Hepatocyte (in vitro differentiated cells): ENCODE measurements around the gene IL27RA. TPM values are rescaled to one million over a fixed set of nuclear protein-coding genes. Genes with fewer than 3 reads are reported as not detected.

Source experiments
- DNase-seq: peaks from one replicate; pipeline ENCODE4 v3.0.0-alpha.2; 2016; ENCODE audit warnings: low spot score
- H2AFZ ChIP-seq: fragments of 200-600 bp; sonication (generic); 2 replicates; pipeline ENCODE4 v1.6.0; 2016; ENCODE audit warnings: antibody characterized with exemption, mild to moderate bottlenecking
- H3K27ac ChIP-seq: fragments of 200-600 bp; sonication (generic); 2 replicates; pipeline ENCODE4 v1.5.1; 2016; ENCODE audit warnings: mild to moderate bottlenecking
- H3K27me3 ChIP-seq: fragments of 200-600 bp; sonication (generic); 2 replicates; pipeline ENCODE4 v1.6.1; 2016
- H3K36me3 ChIP-seq: fragments of 200-600 bp; sonication (generic); replicated peaks from 2 replicates; pipeline ENCODE4 v1.5.1; 2016; ENCODE audit warnings: low read depth; ENCODE audit not compliant: insufficient read depth
- H3K4me1 ChIP-seq: fragments of 200-600 bp; sonication (generic); 2 replicates; pipeline ENCODE4 v1.5.1; 2016; ENCODE audit warnings: mild to moderate bottlenecking, moderate library complexity; ENCODE audit not compliant: insufficient read depth
- H3K4me2 ChIP-seq: fragments of 200-600 bp; sonication (generic); 2 replicates; pipeline ENCODE4 v1.6.0; 2016
- H3K4me3 ChIP-seq: fragments of 200-600 bp; sonication (generic); 2 replicates; pipeline ENCODE4 v1.5.1; 2016; ENCODE audit warnings: mild to moderate bottlenecking
- H3K79me2 ChIP-seq: fragments of 200-600 bp; sonication (generic); 2 replicates; pipeline ENCODE4 v1.6.0; 2017; ENCODE audit warnings: mild to moderate bottlenecking
- H3K9me2 ChIP-seq: fragments of 200-600 bp; sonication (generic); replicated peaks from 2 replicates; pipeline ENCODE4 v1.6.0; 2017; ENCODE audit warnings: mild to moderate bottlenecking; ENCODE audit not compliant: insufficient read depth
- H3K9me3 ChIP-seq: fragments of 200-600 bp; sonication (generic); 2 replicates; pipeline ENCODE4 v1.5.1; 2016; ENCODE audit warnings: low read depth, mild to moderate bottlenecking
- H4K20me1 ChIP-seq: fragments of 200-600 bp; sonication (generic); 2 replicates; pipeline ENCODE4 v1.6.0; 2016; ENCODE audit warnings: mild to moderate bottlenecking; ENCODE audit not compliant: insufficient read depth, poor library complexity, severe bottlenecking
- EZH2 ChIP-seq: fragments of 200-600 bp; sonication (generic); IDR thresholded peaks from 2 replicates; pipeline ENCODE4 v1.6.1; 2016; ENCODE audit warnings: antibody characterized with exemption, mild to moderate bottlenecking, borderline replicate concordance
- EZH2phosphoT487 ChIP-seq: fragments of 200-600 bp; sonication (generic); IDR thresholded peaks from one replicate; pipeline ENCODE4 v1.6.1; 2018; ENCODE audit warnings: antibody characterized with exemption, mild to moderate bottlenecking, low read depth, moderate library complexity; ENCODE audit not compliant: unreplicated experiment, severe bottlenecking
- WGBS: methylation state at CpG from one replicate; pipeline ENCODE4 v1.1.6; 2016; ENCODE audit warnings: low lambda C conversion rate; ENCODE audit errors: missing lambda C conversion rate; 5-methylcytosine and 5-hydroxymethylcytosine counted together
- polyA plus RNA-seq: library from polyadenylated mRNA; unstranded; fragments of >200 nt; fragmentation: Nextera tagmentation; extraction: Ambion mirVana; gene quantifications from 2 replicates; pipeline ENCODE4 v1.2.1, GENCODE V29; 2016
- total RNA-seq: library from RNA; depleted of rRNA; stranded (reverse); fragments of >200 nt; gene quantifications from 2 replicates; pipeline ENCODE4 v1.2.3, GENCODE V29; 2014
- TF ChIP-seq, protein P1 (sequence below): fragments of 200-600 bp; sonication (generic); IDR thresholded peaks from 2 replicates; pipeline ENCODE4 v1.5.1; 2016; ENCODE audit warnings: antibody characterized with exemption, mild to moderate bottlenecking; ENCODE audit not compliant: poor library complexity

Gene IL27RA
- total and polyA plus RNA-seq, 2 experiments from 2014 or later, result 1.9 to 2.3 TPM

DNA sequence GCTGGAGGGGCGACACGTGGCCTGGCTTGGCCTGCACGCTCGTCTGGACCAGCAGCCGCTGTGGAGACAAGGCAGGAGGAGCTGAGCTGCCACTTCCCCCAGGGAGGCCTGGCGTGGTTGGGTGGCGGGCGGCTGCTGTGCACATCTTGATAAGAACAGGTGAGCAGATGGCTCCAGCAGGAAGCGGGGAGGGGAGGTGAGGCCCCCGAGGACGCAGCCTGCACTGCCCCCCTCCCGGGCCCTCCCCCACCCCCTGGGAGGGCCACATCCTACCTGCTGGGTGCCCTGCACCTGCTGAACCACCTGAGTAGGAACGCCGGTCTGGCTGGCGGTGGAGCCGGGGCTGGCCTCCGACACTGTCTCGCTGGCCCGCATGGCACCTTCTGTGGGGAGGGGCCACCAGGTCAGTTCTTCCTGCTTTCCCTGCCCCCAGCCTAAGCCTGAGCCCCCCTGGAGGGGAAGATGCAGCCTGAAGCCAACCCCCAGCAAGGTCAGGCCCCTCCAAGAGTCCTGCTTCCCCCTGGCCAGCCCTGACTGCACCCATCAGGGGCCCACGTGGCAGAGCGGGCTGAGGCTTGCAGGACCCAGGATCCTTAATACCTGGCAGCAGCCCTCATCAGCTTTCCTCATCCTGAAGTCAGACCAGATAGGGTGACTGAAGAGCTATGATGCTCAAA, 48.2 kb upstream of the IL27RA start:
- Histone ChIP-seq H3K27me3 (no peaks in the 10 kb centered on the region), H3K27ac (no peak overlapping the region), H3K36me3 (no peaks in the 10 kb centered on the region), H3K9me3 (no peaks in the 10 kb centered on the region), H3K9me2 (no peaks in the 10 kb centered on the region), H3K4me3 (no peak overlapping the region), H3K4me1 (peaks cover 10% of the 10 kb centered on the region), H4K20me1 (no peaks in the 10 kb centered on the region), H2AFZ (no peak overlapping the region), H3K4me2 (no peak overlapping the region), H3K79me2 (no peaks in the 10 kb centered on the region)
- DNase-seq, result no peak
- TF ChIP-seq EZH2phosphoT487, result no peak
- TF ChIP-seq EZH2, result no peak
- TF ChIP-seq, protein P1, sequence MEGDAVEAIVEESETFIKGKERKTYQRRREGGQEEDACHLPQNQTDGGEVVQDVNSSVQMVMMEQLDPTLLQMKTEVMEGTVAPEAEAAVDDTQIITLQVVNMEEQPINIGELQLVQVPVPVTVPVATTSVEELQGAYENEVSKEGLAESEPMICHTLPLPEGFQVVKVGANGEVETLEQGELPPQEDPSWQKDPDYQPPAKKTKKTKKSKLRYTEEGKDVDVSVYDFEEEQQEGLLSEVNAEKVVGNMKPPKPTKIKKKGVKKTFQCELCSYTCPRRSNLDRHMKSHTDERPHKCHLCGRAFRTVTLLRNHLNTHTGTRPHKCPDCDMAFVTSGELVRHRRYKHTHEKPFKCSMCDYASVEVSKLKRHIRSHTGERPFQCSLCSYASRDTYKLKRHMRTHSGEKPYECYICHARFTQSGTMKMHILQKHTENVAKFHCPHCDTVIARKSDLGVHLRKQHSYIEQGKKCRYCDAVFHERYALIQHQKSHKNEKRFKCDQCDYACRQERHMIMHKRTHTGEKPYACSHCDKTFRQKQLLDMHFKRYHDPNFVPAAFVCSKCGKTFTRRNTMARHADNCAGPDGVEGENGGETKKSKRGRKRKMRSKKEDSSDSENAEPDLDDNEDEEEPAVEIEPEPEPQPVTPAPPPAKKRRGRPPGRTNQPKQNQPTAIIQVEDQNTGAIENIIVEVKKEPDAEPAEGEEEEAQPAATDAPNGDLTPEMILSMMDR, result no peak
- 88% methylated on average over 12 of the region's 21 CpGs for WGBS

DNA sequence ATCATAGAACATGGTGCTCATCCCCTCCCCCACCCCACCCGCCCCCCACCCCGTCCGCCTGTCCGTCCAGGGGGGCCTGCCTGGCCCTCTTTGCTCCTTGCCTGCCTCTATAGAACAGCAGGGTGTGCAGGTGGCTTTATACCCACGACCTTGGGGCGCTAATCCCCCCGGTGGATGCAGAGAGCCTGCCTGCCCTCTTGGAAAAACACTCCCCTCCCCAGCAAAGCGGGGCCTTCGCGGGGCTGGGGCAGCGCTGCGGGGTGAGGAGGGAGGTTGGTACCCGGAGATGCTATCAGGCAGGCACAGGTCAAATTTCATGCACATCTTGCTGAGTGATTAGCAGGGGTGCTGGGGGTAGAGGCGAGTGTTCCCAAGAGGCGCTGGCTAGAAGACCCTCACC, 47.4 kb upstream of the IL27RA start:
- H3K4me1 ChIP-seq, result peaks cover 6% of the 10 kb centered on the region
- no peaks in the 10 kb centered on the region for H3K36me3 ChIP-seq
- TF ChIP-seq, protein P1, result no peak
- TF ChIP-seq EZH2phosphoT487 (no peak), EZH2 (no peak)
- WGBS, result 78% methylated on average over 10 of the region's 15 CpGs
- H2AFZ ChIP-seq, result no peak overlapping the region
- H3K9me3 ChIP-seq, result no peaks in the 10 kb centered on the region
- no peaks in the 10 kb centered on the region for H4K20me1 ChIP-seq
- no peaks in the 10 kb centered on the region for H3K79me2 ChIP-seq
- no peak overlapping the region for H3K4me3 ChIP-seq
- no peak overlapping the region for H3K27ac ChIP-seq
- H3K27me3 ChIP-seq, result no peaks in the 10 kb centered on the region
- no peaks in the 10 kb centered on the region for H3K9me2 ChIP-seq
- H3K4me2 ChIP-seq, result no peak overlapping the region
- DNase-seq, result no peak

DNA sequence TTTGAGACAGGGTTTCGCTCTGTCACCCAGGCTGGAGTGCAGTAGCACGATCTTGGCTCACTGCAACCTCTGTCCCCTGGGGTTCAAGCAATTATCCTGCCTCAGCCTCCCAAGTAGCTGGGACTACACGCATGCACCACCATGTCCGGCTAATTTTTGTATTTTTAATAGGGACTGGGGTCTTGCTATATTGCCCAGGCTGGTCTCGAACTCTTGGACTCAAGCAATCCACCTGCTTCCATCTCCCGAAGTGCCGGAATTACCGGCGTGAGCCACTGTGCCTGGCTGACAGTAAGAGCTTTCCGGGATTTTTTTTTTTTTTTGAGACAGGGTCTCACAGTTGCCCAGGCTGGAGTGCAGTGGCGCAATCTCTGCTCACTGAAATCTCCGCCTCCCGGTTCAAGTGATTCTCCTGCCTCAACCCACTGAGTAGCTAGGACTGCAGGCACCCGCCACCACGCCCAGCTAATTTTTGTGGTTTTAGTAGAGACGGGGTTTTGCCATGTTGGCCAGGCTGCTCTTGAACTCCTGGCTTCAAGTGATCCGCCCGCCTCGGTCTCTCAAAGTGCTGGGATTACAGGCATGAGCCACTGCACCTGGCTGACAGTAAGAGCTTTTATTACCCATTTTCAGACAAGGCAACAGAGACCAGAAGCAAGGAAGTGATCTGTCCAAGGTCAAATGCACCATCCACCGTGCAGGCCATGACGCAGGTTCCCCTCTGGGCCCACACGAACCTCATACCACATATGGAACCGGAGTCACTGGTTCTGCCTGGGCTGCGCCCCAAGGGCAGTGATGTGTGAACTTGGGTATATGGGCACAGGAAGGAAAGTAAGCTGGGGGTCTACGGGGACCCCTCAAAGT, 46.5 kb upstream of the IL27RA start:
- Histone ChIP-seq H2AFZ (no peak overlapping the region), H3K4me1 (no peaks in the 10 kb centered on the region), H4K20me1 (no peaks in the 10 kb centered on the region), H3K36me3 (no peaks in the 10 kb centered on the region), H3K9me3 (no peaks in the 10 kb centered on the region), H3K27me3 (no peaks in the 10 kb centered on the region), H3K27ac (no peak overlapping the region), H3K4me2 (no peak overlapping the region), H3K4me3 (no peak overlapping the region), H3K79me2 (no peaks in the 10 kb centered on the region), H3K9me2 (no peaks in the 10 kb centered on the region)
- DNase-seq, result no peak
- 88% methylated on average over 25 of the region's 25 CpGs for WGBS
- TF ChIP-seq, protein P1, result no peak
- TF ChIP-seq EZH2 (no peak), EZH2phosphoT487 (no peak)
